Natural killer cell treated with Interleukin-12 subunit alpha and Interleukin-12 subunit beta and Interleukin-15 and Interleukin-18, amount 100 ng/mL, for 72 hours (primary cell): Measurements from ENCODE around the gene ZNF738. TPM values are rescaled to one million over a fixed set of nuclear protein-coding genes. Genes with fewer than 3 reads are reported as not detected.
"Not testable (repeated sequence)": the region's sequence is repeated elsewhere in the genome, so short reads cannot be mapped to it uniquely, and the experiment has no call there.

Experiments used
- ATAC-seq, 2 donors: fragments of 150-1000 bp; cut with Tn5 transposase in 1 of 2; sonication (Bioruptor Pico), chemical (Tn5 transposase) in 1 of 2; 2 replicates each; pipeline ENCODE4 v1.10.0; 2021
- DNase-seq: peaks from one replicate; pipeline ENCODE4 v3.0.0; 2022; ENCODE audit warnings: low spot score
- H3K27ac Mint-ChIP-seq, 2 donors: 1 replicate in 1 of 2; 2 replicates in 1 of 2; pipeline ENCODE4 v1.8.0; 2022; ENCODE audit warnings: mixed read lengths in 2 of 2, mild to moderate bottlenecking in 1 of 2, moderate library complexity in 1 of 2
- H3K27me3 Mint-ChIP-seq, 2 donors: 1 replicate in 1 of 2; 2 replicates in 1 of 2; pipeline ENCODE4 v1.8.0; 2022; ENCODE audit warnings: mixed read lengths in 2 of 2
- H3K36me3 Mint-ChIP-seq: one replicate; pipeline ENCODE4 v1.8.0; 2022; ENCODE audit warnings: mixed read lengths
- H3K4me1 Mint-ChIP-seq, 2 donors: 1 replicate in 1 of 2; 2 replicates in 1 of 2; pipeline ENCODE4 v1.8.0; 2022; ENCODE audit warnings: low read depth in 2 of 2, mixed read lengths in 2 of 2, mild to moderate bottlenecking in 1 of 2
- H3K4me3 Mint-ChIP-seq: one replicate; pipeline ENCODE4 v1.8.0; 2022; ENCODE audit warnings: mixed read lengths
- H3K9me3 Mint-ChIP-seq: 2 replicates; pipeline ENCODE4 v1.8.0; 2022; ENCODE audit warnings: mixed read lengths
- total RNA-seq, 2 donors: library from RNA; stranded (reverse); gene quantifications; one replicate each; pipeline ENCODE4 v1.2.3, GENCODE V29; 2022

ZNF738 gene
- 10 to 100 TPM in 1 of 2 donors, 1 to 10 TPM in 1; 9.7 to 17.2 TPM for total RNA-seq

GRCh38 chr19:21358768-21359451 lies at the start of gene ZNF738:
ZNF738 (plus strand) TSS chr19:21359000; CDS start chr19:21359141, 141 bp downstream.
- H3K4me3 Mint-ChIP-seq = peak within 1 kb of the TSS; percentile 93
- DNase-seq = peak; percentile 90
- no peaks in the 10 kb centered on the region for H3K27me3 Mint-ChIP-seq
- peak within 1 kb of the TSS; percentile 88 to 96 for H3K27ac Mint-ChIP-seq
- H3K4me1 Mint-ChIP-seq = peaks cover 4 to 8% of the 10 kb centered on the region in 2 donors
- H3K9me3 Mint-ChIP-seq = no peaks in the 10 kb centered on the region
- ATAC-seq = peak; percentile 98 to 99
- peaks cover 14% of the 10 kb centered on the region for H3K36me3 Mint-ChIP-seq

DNA sequence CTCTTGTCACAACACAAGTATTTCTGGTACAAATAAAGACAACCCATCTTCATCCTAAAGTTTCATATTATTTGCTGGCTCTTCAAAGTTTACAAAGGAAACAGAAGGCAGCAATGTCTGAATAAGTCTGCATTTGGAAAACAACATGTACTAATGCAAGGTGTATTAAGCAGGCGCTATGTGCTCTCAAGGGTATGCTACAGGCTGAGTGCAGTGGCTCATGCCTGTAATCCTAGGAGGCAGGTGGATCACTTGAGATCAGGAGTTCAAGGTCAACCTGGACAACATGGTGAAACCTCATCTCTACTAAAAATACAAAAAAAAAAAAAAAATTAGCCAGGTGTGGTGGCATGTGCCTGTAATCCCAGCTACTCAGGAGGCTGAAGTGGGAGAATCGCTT lies 46.0 kb upstream of the ZNF738 start:
- peaks cover 12% of the 10 kb centered on the region for H3K36me3 Mint-ChIP-seq

GRCh38 chr19:21314676-21315075 lies 44.1 kb upstream of the ZNF738 start:
- no peak overlapping the region for H3K27ac Mint-ChIP-seq
- DNase-seq = no peak
- peaks cover 12 to 35% of the 10 kb centered on the region in 2 donors for H3K4me1 Mint-ChIP-seq

More for the DNA sequence above, 46.0 kb upstream of the ZNF738 start:
- DNase-seq, ATAC-seq, H3K9me3 Mint-ChIP-seq, H3K27me3 Mint-ChIP-seq, H3K4me3 Mint-ChIP-seq: not testable (repeated sequence)
- peaks cover 16 to 35% of the 10 kb centered on the region in 2 donors for H3K4me1 Mint-ChIP-seq
- H3K27ac Mint-ChIP-seq = peak overlapping the region in 1 of 2 donors; percentile 67

GRCh38 chr19:21317821-21318220 lies 41.0 kb upstream of the ZNF738 start:
- H3K4me1 Mint-ChIP-seq = peaks cover 39 to 51% of the 10 kb centered on the region in 2 donors
- H3K27me3 Mint-ChIP-seq = no peaks in the 10 kb centered on the region
- H3K36me3 Mint-ChIP-seq = peaks cover 5% of the 10 kb centered on the region
- H3K4me3 Mint-ChIP-seq = no peak overlapping the region
- no peak overlapping the region for H3K27ac Mint-ChIP-seq
- DNase-seq = no peak
- H3K9me3 Mint-ChIP-seq = no peaks in the 10 kb centered on the region
- ATAC-seq = no peak

More at GRCh38 chr19:21314676-21315075, 44.1 kb upstream of the ZNF738 start:
- Mint-ChIP-seq H3K36me3 (peaks cover 5% of the 10 kb centered on the region), H3K4me3 (no peak overlapping the region), H3K27me3 (no peaks in the 10 kb centered on the region), H3K9me3 (no peaks in the 10 kb centered on the region)
- no peak for ATAC-seq

GRCh38 chr19:21321134-21321533 lies 37.7 kb upstream of the ZNF738 start:
- peak overlapping the region in 1 of 2 donors; percentile 2 for H3K27ac Mint-ChIP-seq
- peaks cover 48 to 50% of the 10 kb centered on the region in 2 donors for H3K4me1 Mint-ChIP-seq
- H3K4me3 Mint-ChIP-seq = no peak overlapping the region
- no peaks in the 10 kb centered on the region for H3K9me3 Mint-ChIP-seq
- ATAC-seq (no peak), DNase-seq (no peak)
- no peaks in the 10 kb centered on the region for H3K27me3 Mint-ChIP-seq
- H3K36me3 Mint-ChIP-seq = peaks cover 13% of the 10 kb centered on the region

GRCh38 chr19:21321996-21322395 lies 36.8 kb upstream of the ZNF738 start:
- Mint-ChIP-seq H3K4me1 (peaks cover 53 to 55% of the 10 kb centered on the region in 2 donors), H3K36me3 (peaks cover 20% of the 10 kb centered on the region), H3K27ac (no peak overlapping the region), H3K4me3 (no peak overlapping the region), H3K9me3 (peaks cover 4% of the 10 kb centered on the region), H3K27me3 (no peaks in the 10 kb centered on the region)
- ATAC-seq (no peak), DNase-seq (no peak)

- no peak for DNase-seq
- Mint-ChIP-seq H3K36me3 (peaks cover 20% of the 10 kb centered on the region), H3K4me3 (no peak overlapping the region), H3K4me1 (peaks cover 52 to 53% of the 10 kb centered on the region in 2 donors), H3K27me3 (no peaks in the 10 kb centered on the region), H3K9me3 (peaks cover 4% of the 10 kb centered on the region), H3K27ac (no peak overlapping the region)
- ATAC-seq = no peak
Observed at GRCh38 chr19:21322528-21322927, 36.3 kb upstream of the ZNF738 start.

DNA sequence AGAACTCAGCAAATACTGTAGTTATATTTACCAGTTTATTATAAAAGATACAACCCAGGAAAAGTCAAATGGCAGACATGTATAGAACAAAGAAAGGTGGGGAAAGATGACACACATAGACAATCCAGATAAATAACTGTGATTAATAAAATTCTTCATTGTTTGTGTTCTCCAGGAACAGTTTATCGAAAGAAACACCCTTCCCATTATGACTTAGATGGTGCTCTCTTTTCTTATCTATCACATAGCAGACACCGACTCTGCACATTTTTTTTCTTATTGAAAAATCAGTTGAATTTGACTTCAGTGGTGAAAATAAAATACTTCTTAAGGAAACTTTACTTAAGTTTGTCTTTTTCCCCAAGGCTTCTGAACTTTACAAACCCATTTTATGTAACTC lies 35.8 kb upstream of the ZNF738 start:
- H3K27me3 Mint-ChIP-seq = no peaks in the 10 kb centered on the region
- H3K4me1 Mint-ChIP-seq = peaks cover 54 to 56% of the 10 kb centered on the region in 2 donors
- H3K4me3 Mint-ChIP-seq = no peak overlapping the region

DNA sequence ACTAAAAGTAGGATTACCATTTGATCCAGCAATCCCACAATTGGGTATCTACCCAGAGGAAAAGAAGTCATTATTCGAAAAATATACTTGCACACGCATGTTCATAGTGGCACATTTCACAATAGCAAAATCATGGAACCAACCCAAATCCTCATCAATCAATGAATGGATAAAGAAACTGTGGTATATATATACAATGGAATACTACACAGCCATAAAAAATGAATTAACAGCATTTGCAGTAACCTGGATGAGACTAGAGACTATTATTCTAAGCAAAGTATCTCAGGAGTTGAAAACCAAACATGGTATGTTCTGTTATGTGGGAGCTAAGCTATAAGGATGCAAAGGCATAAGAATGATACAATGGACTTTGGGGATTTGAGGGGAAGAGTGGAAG lies 32.6 kb upstream of the ZNF738 start:
- no peak overlapping the region for H3K27ac Mint-ChIP-seq
- H3K4me3 Mint-ChIP-seq = peak overlapping the region; percentile 41
- peaks cover 23% of the 10 kb centered on the region for H3K36me3 Mint-ChIP-seq
- H3K4me1 Mint-ChIP-seq = peaks cover 40 to 47% of the 10 kb centered on the region in 2 donors
- H3K27me3 Mint-ChIP-seq = no peaks in the 10 kb centered on the region
- ATAC-seq (no peak), DNase-seq (no peak)
- peaks cover 4% of the 10 kb centered on the region for H3K9me3 Mint-ChIP-seq

More for the DNA sequence above, 35.8 kb upstream of the ZNF738 start:
- no peak for ATAC-seq
- DNase-seq = no peak
- Mint-ChIP-seq H3K27ac (no peak overlapping the region), H3K9me3 (peaks cover 4% of the 10 kb centered on the region), H3K36me3 (peaks cover 23% of the 10 kb centered on the region)

- Mint-ChIP-seq H3K4me1 (peaks cover 23 to 30% of the 10 kb centered on the region in 2 donors), H3K4me3 (peak overlapping the region; percentile 98), H3K36me3 (peaks cover 23% of the 10 kb centered on the region), H3K27ac (peak overlapping the region; percentile 99), H3K27me3 (no peaks in the 10 kb centered on the region), H3K9me3 (peaks cover 4% of the 10 kb centered on the region)
- DNase-seq (no peak), ATAC-seq (no peak)
Observed at GRCh38 chr19:21328406-21328805, 30.4 kb upstream of the ZNF738 start.

DNA sequence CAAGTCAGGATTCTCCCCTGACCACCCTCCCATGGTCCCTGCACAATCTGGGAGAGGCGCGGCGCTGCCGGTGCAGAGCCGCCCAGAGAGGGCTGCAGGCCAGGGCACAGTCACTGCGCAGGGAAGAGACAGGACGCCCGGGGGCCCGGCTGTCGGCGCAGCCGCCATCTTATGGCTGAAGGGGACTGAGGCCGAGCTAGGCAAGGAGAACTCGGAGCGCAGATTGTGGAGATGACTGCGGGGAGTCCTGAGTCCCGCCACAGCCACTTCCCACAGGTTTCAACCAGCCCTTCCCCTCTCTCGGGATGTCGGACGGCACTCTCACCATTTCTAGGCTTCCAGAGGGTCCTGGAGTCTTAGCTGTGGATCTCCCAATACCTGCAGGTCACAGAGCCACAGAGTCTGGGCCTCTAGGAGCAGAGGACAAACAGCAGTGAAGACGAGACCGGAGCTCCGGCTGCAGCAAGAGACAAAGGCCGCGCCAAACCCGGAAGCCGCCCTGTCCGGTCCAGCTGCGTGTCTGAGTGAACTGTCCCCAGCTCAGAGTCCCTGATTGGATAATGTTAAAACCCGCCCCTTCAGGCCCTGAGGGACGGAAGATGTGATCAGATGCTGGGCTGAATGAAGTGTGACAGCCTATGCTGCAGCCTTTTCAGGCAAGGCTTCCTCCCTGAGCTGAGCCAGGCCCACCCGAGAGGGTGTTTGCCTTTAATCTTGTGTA lies 29.8 kb upstream of the ZNF738 start, which contains the start of gene ZNF708:
ZNF708 (minus strand) TSS at position 526 of the 721 bp plus-strand sequence; CDS start at position 328, 198 bp downstream.
- peak; percentile 100 for ATAC-seq
- H3K27me3 Mint-ChIP-seq = no peaks in the 10 kb centered on the region
- H3K4me3 Mint-ChIP-seq = peak within 1 kb of the TSS; percentile 98
- peaks cover 4% of the 10 kb centered on the region for H3K9me3 Mint-ChIP-seq
- peaks cover 22 to 28% of the 10 kb centered on the region in 2 donors for H3K4me1 Mint-ChIP-seq
- peak; percentile 90 for DNase-seq
- peaks cover 23% of the 10 kb centered on the region for H3K36me3 Mint-ChIP-seq
- peak within 1 kb of the TSS; percentile 99 for H3K27ac Mint-ChIP-seq

- peaks cover 12% of the 10 kb centered on the region for H3K9me3 Mint-ChIP-seq
- ATAC-seq = no peak
- no peak overlapping the region for H3K4me3 Mint-ChIP-seq
Observed at GRCh38 chr19:21335721-21336120, 23.1 kb upstream of the ZNF738 start.

DNA sequence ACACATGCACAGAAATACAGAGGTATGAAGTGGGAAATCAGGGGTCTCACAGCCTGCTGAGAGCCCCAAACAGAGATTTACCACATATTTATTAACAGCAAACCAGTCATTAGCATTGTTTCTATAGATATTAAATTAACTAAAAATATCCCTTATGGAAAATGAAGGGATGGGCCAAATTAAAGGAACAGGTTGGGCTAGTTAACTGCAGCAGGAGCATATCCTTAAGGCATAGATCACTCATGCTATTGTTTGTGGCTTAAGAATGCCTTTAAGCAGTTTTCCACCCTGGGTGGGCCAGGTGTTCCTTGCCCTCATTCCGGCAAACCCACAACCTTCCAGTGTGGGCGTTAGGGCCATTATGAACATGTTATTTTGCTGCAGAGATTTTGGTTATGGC lies 14.0 kb upstream of the ZNF738 start:
- not testable (repeated sequence) for H3K4me1 Mint-ChIP-seq, ATAC-seq, H3K27me3 Mint-ChIP-seq, H3K27ac Mint-ChIP-seq, H3K4me3 Mint-ChIP-seq, H3K9me3 Mint-ChIP-seq, DNase-seq
- peaks cover 10% of the 10 kb centered on the region for H3K36me3 Mint-ChIP-seq

More at GRCh38 chr19:21335721-21336120, 23.1 kb upstream of the ZNF738 start:
- Mint-ChIP-seq H3K4me1 (no peaks in the 10 kb centered on the region), H3K27ac (no peak overlapping the region), H3K27me3 (peaks cover 2 to 6% of the 10 kb centered on the region in 2 donors), H3K36me3 (peaks cover 21% of the 10 kb centered on the region)
- DNase-seq = no peak

DNA sequence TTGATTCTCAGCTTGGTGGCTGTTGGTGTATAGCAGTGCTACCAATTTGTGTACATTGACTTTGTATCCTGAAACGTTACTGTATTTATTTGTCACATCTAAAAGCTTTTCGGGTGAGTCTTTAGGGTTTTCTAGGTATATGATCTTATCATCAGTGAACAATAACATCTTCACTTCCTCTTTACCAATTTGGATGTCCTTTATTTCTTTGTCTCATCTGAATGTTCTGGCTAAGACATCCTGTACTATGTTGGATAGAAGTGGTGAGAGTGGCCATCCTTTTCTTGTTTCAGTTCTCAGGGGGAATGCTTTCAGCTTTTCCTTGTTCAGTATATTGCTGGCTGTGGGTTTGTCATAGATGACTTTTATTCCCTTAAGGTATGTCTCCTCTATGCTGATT lies 6.0 kb upstream of the ZNF738 start:
- Mint-ChIP-seq H3K4me3 (no peak overlapping the region), H3K27me3 (peaks cover 0 to 3% of the 10 kb centered on the region in 2 donors), H3K27ac (no peak overlapping the region), H3K36me3 (peaks cover 16% of the 10 kb centered on the region), H3K4me1 (no peaks in the 10 kb centered on the region), H3K9me3 (peaks cover 4% of the 10 kb centered on the region)
- ATAC-seq = no peak
- no peak for DNase-seq
